Astrocyte of the spinal cord (primary cell): Measurements from ENCODE around the gene PMFBP1.
A peak's percentile ranks its signal among the peaks of the same experiment; 100 is the strongest.

Source experiments
- DNase-seq: peaks from one replicate; pipeline ENCODE4 v3.0.0; 2011; ENCODE audit warnings: low read depth, low spot score
- H3K4me3 ChIP-seq: 2 replicates; pipeline ENCODE4 v1.5.1; 2011; ENCODE audit warnings: low read depth, mild to moderate bottlenecking, low read length, moderate library complexity
- in situ Hi-C: cut with HindIII; loops from 2 replicates; pipeline ENCODE4 v1.10.0; 2017; ENCODE audit warnings: low sequenced_read_pairs
- TF ChIP-seq, protein P1 (sequence below): IDR thresholded peaks from 2 replicates; pipeline ENCODE4 v1.5.1; 2012; ENCODE audit warnings: low read depth, mild to moderate bottlenecking, low read length, inconsistent platforms

PMFBP1 gene

DNA sequence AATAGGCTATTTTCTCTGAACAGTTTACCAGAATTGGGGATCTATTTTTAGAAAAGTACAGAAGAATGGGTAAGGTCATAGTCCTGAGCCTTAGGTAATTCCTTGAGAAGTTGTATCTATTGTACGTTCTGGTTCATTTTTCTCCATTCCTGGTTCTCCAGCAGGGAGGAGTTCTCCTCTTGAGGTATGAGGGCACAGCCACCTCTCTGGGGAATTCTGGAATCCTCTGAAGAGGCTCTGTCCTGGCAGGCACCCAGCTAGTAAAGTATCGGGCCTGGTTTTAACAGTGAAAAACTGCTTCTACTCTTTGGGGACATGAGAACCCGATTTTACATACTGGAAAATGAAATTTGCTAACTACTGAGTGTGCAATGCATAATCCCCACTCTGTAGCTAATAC is 19.6 kb upstream of the PMFBP1 start:
- no peak overlapping the region for H3K4me3 ChIP-seq
- TF ChIP-seq, protein P1, sequence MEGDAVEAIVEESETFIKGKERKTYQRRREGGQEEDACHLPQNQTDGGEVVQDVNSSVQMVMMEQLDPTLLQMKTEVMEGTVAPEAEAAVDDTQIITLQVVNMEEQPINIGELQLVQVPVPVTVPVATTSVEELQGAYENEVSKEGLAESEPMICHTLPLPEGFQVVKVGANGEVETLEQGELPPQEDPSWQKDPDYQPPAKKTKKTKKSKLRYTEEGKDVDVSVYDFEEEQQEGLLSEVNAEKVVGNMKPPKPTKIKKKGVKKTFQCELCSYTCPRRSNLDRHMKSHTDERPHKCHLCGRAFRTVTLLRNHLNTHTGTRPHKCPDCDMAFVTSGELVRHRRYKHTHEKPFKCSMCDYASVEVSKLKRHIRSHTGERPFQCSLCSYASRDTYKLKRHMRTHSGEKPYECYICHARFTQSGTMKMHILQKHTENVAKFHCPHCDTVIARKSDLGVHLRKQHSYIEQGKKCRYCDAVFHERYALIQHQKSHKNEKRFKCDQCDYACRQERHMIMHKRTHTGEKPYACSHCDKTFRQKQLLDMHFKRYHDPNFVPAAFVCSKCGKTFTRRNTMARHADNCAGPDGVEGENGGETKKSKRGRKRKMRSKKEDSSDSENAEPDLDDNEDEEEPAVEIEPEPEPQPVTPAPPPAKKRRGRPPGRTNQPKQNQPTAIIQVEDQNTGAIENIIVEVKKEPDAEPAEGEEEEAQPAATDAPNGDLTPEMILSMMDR, result no peak
- DNase-seq, result no peak
- in situ Hi-C loops, result no loop called here

DNA sequence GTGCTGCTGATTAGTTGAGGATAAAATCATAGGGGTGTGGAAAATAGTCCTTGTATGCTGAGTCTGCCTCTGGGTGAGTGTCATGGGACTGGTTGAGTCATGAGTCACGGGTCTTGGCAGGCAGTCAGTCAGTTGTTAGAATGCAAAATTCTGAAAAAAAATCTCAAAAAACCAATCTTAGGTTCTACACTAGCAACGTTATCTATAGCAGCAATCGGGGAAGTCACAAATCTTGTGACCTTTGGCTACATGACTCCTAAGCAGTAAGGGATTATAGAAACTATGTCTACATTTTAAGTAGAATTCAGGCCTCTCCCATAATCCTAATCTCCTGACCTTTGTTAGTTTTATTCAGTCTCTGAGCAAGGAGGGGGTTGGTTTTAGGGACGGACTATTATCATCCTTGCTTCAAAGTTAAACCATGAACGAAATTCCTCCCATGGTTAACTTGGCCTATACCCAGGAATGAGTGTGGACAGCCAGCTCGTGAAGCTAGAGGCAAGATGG is 18.0 kb upstream of the PMFBP1 start:
- in situ Hi-C loops, result no loop called here
- no peak overlapping the region for H3K4me3 ChIP-seq
- peak; percentile 56 for DNase-seq
- TF ChIP-seq, protein P1, result no peak

DNA sequence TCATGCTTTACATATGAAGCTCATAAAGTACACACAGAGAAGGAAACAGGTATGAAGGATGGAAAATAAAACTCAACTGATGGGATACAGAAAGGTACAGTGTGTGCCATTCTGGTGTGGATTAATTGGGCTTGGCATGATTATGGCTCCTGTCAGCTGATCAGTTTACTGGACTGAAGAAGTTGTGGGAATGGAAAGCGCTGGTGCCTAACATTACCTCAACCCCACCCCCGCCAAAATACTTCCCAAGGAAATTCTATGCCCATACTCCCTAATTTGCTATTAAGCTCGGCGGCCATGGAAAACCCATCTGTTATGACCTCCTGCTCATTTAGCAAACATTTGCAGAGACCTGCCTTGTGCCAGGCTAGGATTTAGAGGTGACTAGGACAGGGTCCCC is 16.6 kb upstream of the PMFBP1 start:
- no peak overlapping the region for H3K4me3 ChIP-seq
- TF ChIP-seq, protein P1, result no peak
- DNase-seq, result no peak
- in situ Hi-C loops, result no loop called here

DNA sequence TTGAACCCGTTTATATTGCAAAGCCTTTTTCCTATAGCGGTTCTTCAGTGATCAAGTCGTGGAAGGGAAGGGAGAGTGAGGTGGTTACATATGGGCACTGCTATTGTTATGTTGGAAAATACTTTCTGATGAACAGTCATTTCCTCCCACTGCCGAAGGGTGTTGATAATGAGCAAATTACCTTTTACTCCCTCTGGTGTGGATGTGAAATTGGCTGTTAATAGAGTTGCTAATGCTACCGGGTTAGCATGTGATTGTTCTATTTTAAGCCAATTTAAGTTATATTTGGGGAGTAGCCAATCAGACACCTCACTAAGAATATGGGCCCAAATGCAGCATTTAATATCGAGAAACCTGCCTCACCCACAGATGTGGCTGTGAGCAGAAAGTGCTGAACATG is 15.6 kb upstream of the PMFBP1 start:
- in situ Hi-C loops, result no loop called here
- H3K4me3 ChIP-seq, result no peak overlapping the region
- TF ChIP-seq, protein P1, result no peak
- DNase-seq, result no peak

DNA sequence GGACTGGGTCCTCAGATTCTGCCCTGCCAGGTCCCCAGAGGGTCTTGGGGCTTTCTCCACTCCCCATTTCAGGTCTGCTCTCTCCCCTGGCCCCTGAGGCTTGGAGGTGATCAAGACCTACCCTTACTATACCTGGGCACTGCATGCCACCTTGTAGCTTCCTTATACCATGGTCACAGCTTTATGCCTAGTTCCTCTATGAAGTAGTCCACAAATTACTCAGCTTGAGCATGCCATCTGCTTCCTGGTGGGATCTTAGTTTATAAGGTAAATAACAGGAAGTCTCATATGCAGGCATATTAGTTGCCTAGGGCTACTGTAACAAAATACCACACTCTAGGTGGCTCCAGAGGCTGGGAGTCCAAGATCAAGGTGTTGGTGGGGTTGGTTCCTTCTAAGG is 11.0 kb upstream of the PMFBP1 start:
- TF ChIP-seq, protein P1, result no peak
- no peak overlapping the region for H3K4me3 ChIP-seq
- in situ Hi-C loops, result no loop called here
- no peak for DNase-seq

DNA sequence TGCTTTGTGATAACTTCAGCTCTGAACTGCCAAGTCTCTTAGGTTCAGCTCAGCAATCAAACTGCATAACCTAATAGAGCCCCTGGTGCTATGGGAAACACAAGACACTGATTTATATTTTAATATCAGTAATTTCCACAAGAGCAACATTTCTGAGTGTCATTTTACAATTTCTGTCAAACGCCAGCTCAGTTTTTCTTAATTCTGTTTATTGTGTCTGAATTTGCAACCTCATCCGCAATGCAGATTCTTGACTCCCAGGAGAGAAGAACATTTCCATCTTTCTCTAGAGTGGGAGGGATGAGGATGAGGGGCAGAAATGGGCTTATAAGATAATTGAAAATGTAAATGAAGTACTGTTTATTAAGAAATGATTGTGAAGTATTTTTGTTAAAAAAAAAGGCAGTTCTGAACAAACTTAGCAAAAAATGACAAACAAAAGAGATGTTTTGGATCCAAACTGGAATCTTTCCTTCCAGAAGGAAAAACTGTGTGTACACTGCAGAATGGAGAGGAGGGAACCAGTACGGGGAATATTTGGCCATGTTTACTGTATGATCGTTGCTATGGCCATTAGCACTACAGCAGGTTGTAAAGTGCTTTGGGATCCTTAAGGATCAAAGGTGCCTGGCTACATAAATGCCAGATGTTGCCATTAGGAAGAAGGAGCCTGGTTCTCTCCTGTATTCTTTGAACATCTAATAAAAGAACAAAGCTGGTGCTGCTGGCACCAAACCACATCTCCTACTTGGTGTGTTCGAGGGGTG is 7.4 kb upstream of the PMFBP1 start:
- in situ Hi-C loops, result no loop called here
- no peak for DNase-seq
- H3K4me3 ChIP-seq, result no peak overlapping the region
- TF ChIP-seq, protein P1, result no peak

DNA sequence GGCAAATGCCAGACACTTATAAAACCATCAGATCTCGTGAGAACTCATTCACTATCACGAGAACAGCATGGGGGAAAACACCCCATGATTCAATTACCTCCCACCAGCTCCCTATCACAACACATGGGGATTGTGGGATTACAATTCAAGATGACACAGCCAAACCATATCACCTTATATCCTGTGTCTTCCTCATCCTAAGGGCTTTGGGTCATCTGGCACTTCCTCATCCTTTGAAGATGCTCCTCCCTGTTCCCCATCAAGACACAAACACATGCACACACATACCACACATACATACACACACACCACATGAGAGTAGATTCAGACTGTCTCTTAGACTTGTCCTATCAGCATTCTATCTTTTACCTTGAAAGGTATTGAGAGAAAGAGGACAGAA is 2.8 kb upstream of the PMFBP1 start:
- in situ Hi-C loops, result no loop called here
- TF ChIP-seq, protein P1, result no peak
- DNase-seq, result no peak
- no peak overlapping the region for H3K4me3 ChIP-seq
